HG02678 (cell line): Measurements from ENCODE around the gene RBM7.

Source experiments
- ATAC-seq: cut with Tn5 transposase; IDR thresholded peaks from one replicate; pipeline ENCODE4 v1.9.1; 2021; ENCODE audit warnings: mild to moderate bottlenecking, moderate library complexity; ENCODE audit not compliant: unreplicated experiment

RBM7 gene

GRCh38 chr11:114447444-114447843 lies 47.0 kb downstream of the RBM7 start:
- no peak for ATAC-seq

- no peak for ATAC-seq
Measured at GRCh38 chr11:114447892-114448291, 47.4 kb downstream of the RBM7 start.

DNA sequence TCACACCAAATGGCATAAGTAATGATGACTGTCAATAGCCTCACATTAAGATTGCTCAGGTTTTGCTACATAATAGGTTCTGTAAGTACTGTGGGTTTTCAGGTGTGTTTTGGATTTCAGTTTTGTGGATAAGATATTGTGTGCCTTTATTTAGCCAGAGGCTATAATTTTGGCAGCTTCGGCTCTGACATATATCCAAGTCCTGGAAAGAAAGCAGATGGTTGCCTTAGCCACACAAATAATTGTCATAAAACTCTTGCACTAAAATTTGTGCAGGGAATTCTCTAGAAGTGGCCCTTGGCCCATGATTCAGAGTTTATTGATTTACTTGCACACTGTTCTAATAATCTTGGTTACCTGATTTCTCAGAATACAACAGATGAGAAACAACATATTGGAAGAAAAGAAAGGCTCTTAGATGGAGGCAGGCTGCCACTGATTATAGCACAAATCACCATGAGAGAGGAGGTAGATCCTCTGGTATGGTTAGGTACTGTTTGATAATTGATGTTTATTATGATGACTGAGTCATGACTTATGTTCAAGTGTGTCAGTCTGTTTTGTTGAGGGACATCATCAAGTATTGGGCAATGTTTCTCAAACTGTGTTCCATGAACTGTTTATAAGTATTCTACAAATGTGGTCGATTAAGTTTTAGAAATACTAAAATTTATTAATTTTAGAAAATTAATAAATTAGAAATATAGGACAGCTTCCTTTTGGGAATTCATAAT lies 48.5 kb downstream of the RBM7 start:
- no peak for ATAC-seq

- ATAC-seq = no peak
Measured at GRCh38 chr11:114449845-114450244, 49.4 kb downstream of the RBM7 start.

DNA sequence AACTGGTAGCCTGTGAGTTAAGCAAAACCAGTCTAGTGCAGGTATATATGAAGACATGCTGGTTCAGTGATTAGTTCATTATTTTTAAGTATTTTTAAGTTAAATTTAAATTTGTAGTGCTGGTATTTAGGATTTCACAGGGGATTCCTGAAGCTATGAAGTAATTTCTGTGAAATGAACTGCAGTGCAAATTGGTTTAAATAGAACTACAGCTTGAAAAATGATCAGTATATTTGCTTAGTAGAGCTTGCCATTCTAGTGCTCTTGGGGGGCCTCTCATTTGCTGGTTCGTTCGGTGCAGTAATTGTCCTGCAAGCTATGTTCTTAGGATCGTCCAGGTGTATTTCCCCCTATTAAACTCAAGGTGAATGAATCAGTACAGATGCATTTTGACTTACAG lies 51.9 kb downstream of the RBM7 start:
- no peak for ATAC-seq
